Psoas muscle (tissue), 8 donors: ENCODE measurements around the gene TADA1. TPM values are rescaled to one million over a fixed set of nuclear protein-coding genes. Genes with fewer than 3 reads are reported as not detected.

Source experiments
- ATAC-seq, 4 donors: fragments of 200-7000 bp; cut with Tn5 transposase; one replicate each; pipeline ENCODE4 v1.9.1; 2020; ENCODE audit warnings: moderate library complexity in 3 of 4, mild to moderate bottlenecking in 2 of 4
- DNase-seq, 2 donors: peaks; one replicate each; pipeline ENCODE4 v3.0.0-alpha.2; 2020
- H3K27ac ChIP-seq: fragments of 200-600 bp; one replicate; pipeline ENCODE4 v1.8.0; 2022
- H3K27me3 ChIP-seq, 3 donors: fragments of 200-600 bp in 1 of 3; one replicate each; pipeline versions ENCODE4 v1.6.1 to v1.8.0; 2013 to 2022; ENCODE audit warnings: low read length in 2 of 3, mild to moderate bottlenecking in 2 of 3, moderate library complexity in 1 of 3; ENCODE audit not compliant: insufficient read depth in 3 of 3
- H3K36me3 ChIP-seq, 2 donors: fragments of 200-600 bp in 1 of 2; one replicate each; pipeline versions ENCODE4 v1.6.1 to v1.8.0; 2013 to 2022; ENCODE audit warnings: low read depth in 1 of 2, mild to moderate bottlenecking in 1 of 2, moderate library complexity in 1 of 2; ENCODE audit not compliant: insufficient read depth in 1 of 2
- H3K4me1 ChIP-seq: fragments of 200-600 bp; one replicate; pipeline ENCODE4 v1.8.0; 2022
- H3K4me3 ChIP-seq: fragments of 200-600 bp; one replicate; pipeline ENCODE4 v1.8.0; 2022; ENCODE audit warnings: mild to moderate bottlenecking
- H3K9me3 ChIP-seq: fragments of 200-600 bp; one replicate; pipeline ENCODE4 v1.8.0; 2022
- WGBS, 3 donors: extraction: QIAGEN DNeasy Blood & Tissue Kit; methylation state at CpG; one replicate each; pipeline versions ENCODE4 v1.1.6 to v1.1.7; 2013; 5-methylcytosine and 5-hydroxymethylcytosine counted together
- intact Hi-C, 2 donors: fragments of 100-400 bp; cut with DNase I; formaldehyde crosslinking; loops; one replicate each; pipeline versions ENCODE4 v1.11.0 to v1.14.2; 2022
- polyA plus RNA-seq, 3 donors: library from polyadenylated mRNA; stranded (reverse); fragments of 200-250 nt; gene quantifications; one replicate each; pipeline ENCODE4 v1.2.3, GENCODE V29; 2013
- total RNA-seq, 4 donors: library from RNA; stranded (reverse); fragmentation: NEBNext Ultra II Directional in 2 of 4; extraction: Animal tissue kit (Norgen Biotek cat#: 25700) in 2 of 4; gene quantifications; one replicate each; pipeline versions ENCODE4 v1.2.1 to v1.2.4, GENCODE V29; 2021 to 2023
- TF ChIP-seq, protein P1 (sequence below): fragments of 200-600 bp; IDR thresholded peaks from one replicate; pipeline ENCODE4 v1.8.0; 2022; ENCODE audit warnings: antibody characterized with exemption
- donor health status: healthy with polysubstance abuse.
- donor health status: DM: no; HTN: no; CAD: no; lungs with moderate emphysema.
- donor health status: Bipolar disorder and iron deficiency.
- donor health status: healthy.
- donor health status: DM: yes; HTN: yes; CAD: no.
- donor health status: DM: no; HTN: no; CAD: no.
- donor health status: DM: no; HTN: no; CAD: no.
- donor health status: DM: yes; HTN: yes; CAD: no.

The TADA1 gene
- total and polyA plus RNA-seq, 7 donors = 7.3 to 9.9 (median 8.3) TPM

DNA sequence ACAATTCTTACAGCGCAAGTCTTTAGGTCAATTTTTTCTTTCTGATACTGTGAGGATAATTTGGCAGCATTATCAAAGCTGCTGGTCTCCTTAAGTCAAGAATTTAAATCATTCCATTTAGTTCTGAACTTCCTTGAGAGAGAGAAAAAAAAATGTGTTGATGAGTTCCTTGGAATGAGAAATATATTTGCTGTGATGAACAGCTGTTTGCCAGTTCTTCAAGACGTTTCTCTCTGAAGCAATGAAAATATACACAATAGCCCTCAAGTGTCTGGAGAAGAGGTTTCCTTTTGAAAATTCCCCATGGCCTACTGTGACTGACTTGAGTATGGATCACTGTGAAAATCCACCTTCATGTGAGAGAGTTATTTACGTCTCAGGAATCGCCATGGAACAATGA is 31.0 kb upstream of the TADA1 start:
- 82 to 84% (median 82%) methylated on average over 4 of the region's 4 CpGs for WGBS, 3 donors
- ATAC-seq = no peak
- DNase-seq = no peak
- Histone ChIP-seq H3K36me3 (no peaks in the 10 kb centered on the region), H3K4me1 (no peaks in the 10 kb centered on the region), H3K27ac (no peak overlapping the region), H3K27me3 (no peaks in the 10 kb centered on the region), H3K9me3 (peaks cover 6% of the 10 kb centered on the region), H3K4me3 (no peak overlapping the region)
- intact Hi-C loops = no loop called here
- TF ChIP-seq, protein P1, sequence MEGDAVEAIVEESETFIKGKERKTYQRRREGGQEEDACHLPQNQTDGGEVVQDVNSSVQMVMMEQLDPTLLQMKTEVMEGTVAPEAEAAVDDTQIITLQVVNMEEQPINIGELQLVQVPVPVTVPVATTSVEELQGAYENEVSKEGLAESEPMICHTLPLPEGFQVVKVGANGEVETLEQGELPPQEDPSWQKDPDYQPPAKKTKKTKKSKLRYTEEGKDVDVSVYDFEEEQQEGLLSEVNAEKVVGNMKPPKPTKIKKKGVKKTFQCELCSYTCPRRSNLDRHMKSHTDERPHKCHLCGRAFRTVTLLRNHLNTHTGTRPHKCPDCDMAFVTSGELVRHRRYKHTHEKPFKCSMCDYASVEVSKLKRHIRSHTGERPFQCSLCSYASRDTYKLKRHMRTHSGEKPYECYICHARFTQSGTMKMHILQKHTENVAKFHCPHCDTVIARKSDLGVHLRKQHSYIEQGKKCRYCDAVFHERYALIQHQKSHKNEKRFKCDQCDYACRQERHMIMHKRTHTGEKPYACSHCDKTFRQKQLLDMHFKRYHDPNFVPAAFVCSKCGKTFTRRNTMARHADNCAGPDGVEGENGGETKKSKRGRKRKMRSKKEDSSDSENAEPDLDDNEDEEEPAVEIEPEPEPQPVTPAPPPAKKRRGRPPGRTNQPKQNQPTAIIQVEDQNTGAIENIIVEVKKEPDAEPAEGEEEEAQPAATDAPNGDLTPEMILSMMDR = no peak

DNA sequence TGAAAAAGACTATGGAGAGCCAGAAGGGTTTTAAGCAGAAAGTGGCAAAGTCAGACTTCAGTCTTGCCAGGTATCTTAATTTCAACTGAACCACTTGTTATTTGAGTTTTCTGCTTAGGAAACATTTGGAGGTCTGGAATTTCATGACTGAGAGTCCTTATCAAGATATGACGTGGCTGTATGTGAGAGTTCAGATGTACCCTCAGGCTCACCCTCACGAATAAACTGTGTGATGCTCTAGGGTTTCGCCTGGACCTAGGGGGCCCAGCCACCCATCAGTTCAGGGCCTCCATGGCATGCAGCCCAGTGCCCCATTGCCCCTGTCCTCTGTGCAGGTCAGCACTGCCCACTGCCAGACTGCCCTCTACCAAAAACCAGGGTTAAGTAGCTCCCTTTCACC is 30.6 kb upstream of the TADA1 start:
- Histone ChIP-seq H3K4me1 (no peaks in the 10 kb centered on the region), H3K36me3 (no peaks in the 10 kb centered on the region), H3K27ac (no peak overlapping the region), H3K27me3 (no peaks in the 10 kb centered on the region), H3K9me3 (peaks cover 6% of the 10 kb centered on the region), H3K4me3 (no peak overlapping the region)
- DNase-seq (no peak), ATAC-seq (no peak)
- TF ChIP-seq, protein P1 = no peak
- intact Hi-C loops = no loop called here
- WGBS, 3 donors = 92% methylated on average over 3 of the region's 3 CpGs

DNA sequence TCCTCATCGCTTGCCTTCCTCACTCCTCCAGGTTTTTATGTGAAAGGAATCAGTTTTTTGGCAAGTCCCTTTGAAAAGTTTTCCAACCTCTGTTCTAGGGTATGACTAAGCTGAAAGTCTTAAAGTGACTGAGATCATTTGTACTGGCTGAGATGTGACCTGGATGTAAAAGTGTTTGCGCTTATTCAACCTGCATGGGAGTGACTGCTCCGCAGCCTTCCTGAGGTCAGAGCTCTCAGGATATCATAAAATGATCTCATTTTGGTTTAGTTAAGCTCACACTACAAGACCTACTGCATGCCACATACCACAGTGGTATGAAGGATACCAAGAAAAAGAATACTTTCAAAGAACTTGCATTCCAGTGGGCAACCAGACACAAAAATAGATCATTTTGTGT is 29.8 kb upstream of the TADA1 start:
- ATAC-seq = peak in 3 of 4 donors; percentile 34 to 49 (median 49)
- TF ChIP-seq, protein P1 = no peak

DNA sequence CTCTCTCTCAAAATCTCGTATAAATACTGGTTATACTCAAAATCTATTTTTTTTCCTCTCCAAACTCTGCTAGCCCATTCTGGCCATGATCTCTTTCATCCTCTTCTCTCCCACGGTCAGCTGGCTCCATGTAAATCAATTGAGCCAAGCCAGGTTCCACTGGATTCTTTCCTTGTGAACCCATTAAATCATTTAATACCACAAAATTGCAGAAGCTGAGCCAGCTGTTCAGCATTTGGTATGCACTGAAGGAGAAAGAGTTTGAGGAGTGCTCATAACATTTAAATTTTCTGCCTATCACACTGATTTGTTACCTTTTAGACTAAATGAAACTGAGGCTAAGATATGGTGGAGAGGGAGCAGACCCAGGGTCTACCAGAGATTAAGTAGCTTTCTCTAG is 29.1 kb upstream of the TADA1 start:
- Histone ChIP-seq H3K27me3 (no peaks in the 10 kb centered on the region), H3K4me1 (no peaks in the 10 kb centered on the region), H3K27ac (no peak overlapping the region), H3K9me3 (no peaks in the 10 kb centered on the region), H3K4me3 (no peak overlapping the region), H3K36me3 (no peaks in the 10 kb centered on the region)
- ATAC-seq = no peak
- TF ChIP-seq, protein P1 = no peak
- DNase-seq = no peak
- WGBS, 3 donors = 30 to 41% (median 30%) methylated on average over 2 of the region's 2 CpGs
- intact Hi-C loops = no loop called here

More for the DNA sequence above, 29.8 kb upstream of the TADA1 start:
- WGBS, 3 donors = 40 to 66% (median 43%) methylated on average over 3 of the region's 3 CpGs
- Histone ChIP-seq H3K27me3 (no peaks in the 10 kb centered on the region), H3K36me3 (no peaks in the 10 kb centered on the region), H3K4me3 (no peak overlapping the region), H3K4me1 (no peaks in the 10 kb centered on the region), H3K27ac (no peak overlapping the region), H3K9me3 (no peaks in the 10 kb centered on the region)
- no peak for DNase-seq
- intact Hi-C loops = no loop called here

DNA sequence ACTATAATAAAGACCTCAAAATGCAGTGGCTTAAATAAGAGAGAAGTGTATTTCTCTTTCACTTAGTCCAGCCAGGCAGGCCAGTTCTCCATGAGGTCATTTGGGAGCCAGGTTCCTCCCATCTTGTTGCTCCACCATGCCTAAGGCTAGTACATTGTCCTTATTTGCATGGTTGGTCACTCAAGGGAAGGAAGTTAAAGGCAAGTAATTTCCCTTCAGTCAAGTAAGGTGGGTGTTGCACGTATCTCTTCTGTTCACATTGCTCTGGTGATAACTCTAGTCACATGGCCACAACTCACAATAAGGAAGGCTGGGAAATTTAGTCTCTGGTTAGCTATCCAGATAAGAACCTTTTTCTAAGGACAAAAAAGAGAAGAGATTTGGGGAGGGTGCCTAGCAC is 27.2 kb upstream of the TADA1 start:
- no peaks in the 10 kb centered on the region for H3K36me3 ChIP-seq
- ATAC-seq = no peak
- H3K4me1 ChIP-seq = no peaks in the 10 kb centered on the region
- intact Hi-C loops = no loop called here
- no peak for DNase-seq
- no peaks in the 10 kb centered on the region for H3K9me3 ChIP-seq
- TF ChIP-seq, protein P1 = no peak
- 81 to 90% (median 88%) methylated on average over 1 of the region's 1 CpG for WGBS, 3 donors
- H3K27ac ChIP-seq = no peak overlapping the region
- H3K4me3 ChIP-seq = no peak overlapping the region
- no peaks in the 10 kb centered on the region for H3K27me3 ChIP-seq
